ENCODE data around the gene HLA-E. TPM values are rescaled to one million over a fixed set of nuclear protein-coding genes. Genes with fewer than 3 reads are reported as not detected.
A peak's percentile ranks its signal among the peaks of the same experiment; 100 is the strongest.
"Not testable (repeated sequence)": the region's sequence is repeated elsewhere in the genome, so short reads cannot be mapped to it uniquely, and the experiment has no call there.

Gene HLA-E
- total and polyA plus RNA-seq, 2 experiments from 2014 or later = 17.0 to 39.2 TPM

- peaks cover 76% of the 10 kb centered on the region for H3K27me3 ChIP-seq
- DNase-seq (ENCODE audit: low read depth in 1 of 2, low spot score in 1 of 2) = peak; percentile 73 to 87
- H3K27ac ChIP-seq; H3K4me3 ChIP-seq; H3K36me3 ChIP-seq; H3K9me3 ChIP-seq (ENCODE audit: low read depth); H3K4me1 ChIP-seq (ENCODE audit: low read depth): not testable (repeated sequence)
- peak; percentile 68 for TF ChIP-seq CTCF (IDR thresholded peaks at IDR 0.05; ENCODE audit: low read depth, low read length)
Measured at GRCh38 chr6:30481965-30482644, 7.2 kb upstream of the HLA-E start.

- no peak overlapping the region for H3K27ac ChIP-seq
- peak; percentile 66 to 84 for DNase-seq (ENCODE audit: low read depth in 1 of 2, low spot score in 1 of 2)
- no peaks in the 10 kb centered on the region for H3K36me3 ChIP-seq
- peaks cover 73% of the 10 kb centered on the region for H3K27me3 ChIP-seq
- no peak overlapping the region for H3K4me3 ChIP-seq
- no peaks in the 10 kb centered on the region for H3K9me3 ChIP-seq (ENCODE audit: low read depth)
- no peaks in the 10 kb centered on the region for H3K4me1 ChIP-seq (ENCODE audit: low read depth)
- TF ChIP-seq CTCF (IDR thresholded peaks at IDR 0.05; ENCODE audit: low read depth, low read length) = peak; percentile 56
Measured at GRCh38 chr6:30483677-30484279, 5.5 kb upstream of the HLA-E start.

- H3K27ac ChIP-seq = no peak overlapping the region
- H3K27me3 ChIP-seq = peaks cover 58% of the 10 kb centered on the region
- H3K36me3 ChIP-seq = no peaks in the 10 kb centered on the region
- TF ChIP-seq CTCF (IDR thresholded peaks at IDR 0.05; ENCODE audit: low read depth, low read length) = no peak
- peaks cover 2% of the 10 kb centered on the region for H3K4me1 ChIP-seq (ENCODE audit: low read depth)
- H3K9me3 ChIP-seq (ENCODE audit: low read depth) = no peaks in the 10 kb centered on the region
- H3K4me3 ChIP-seq = no peak overlapping the region
- DNase-seq (ENCODE audit: low read depth in 1 of 2, low spot score in 1 of 2) = no peak
Measured at GRCh38 chr6:30485236-30485635, 4.1 kb upstream of the HLA-E start.

DNA sequence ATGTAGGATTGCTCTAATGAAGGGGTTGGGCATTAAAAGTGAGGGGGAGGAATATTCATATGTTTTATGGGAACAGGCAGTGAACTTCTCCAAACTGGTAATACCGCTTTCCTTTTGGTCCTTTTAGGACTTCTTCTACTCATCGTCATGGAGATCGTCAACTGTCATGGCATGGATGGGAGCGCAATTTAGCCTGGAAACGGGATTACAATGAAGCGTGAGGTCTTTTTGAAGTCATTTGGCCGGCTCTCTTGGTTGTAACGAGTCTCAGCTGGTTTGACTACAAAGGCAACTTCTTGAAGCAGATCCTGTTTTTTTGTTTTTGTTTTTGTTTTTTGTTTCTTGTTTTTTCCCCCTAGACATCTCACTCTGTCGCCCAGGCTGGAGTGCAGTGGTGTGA, 1.4 kb upstream of the HLA-E start:
- no peak overlapping the region for H3K27ac ChIP-seq
- peaks cover 4% of the 10 kb centered on the region for H3K4me1 ChIP-seq (ENCODE audit: low read depth)
- no peaks in the 10 kb centered on the region for H3K36me3 ChIP-seq
- no peaks in the 10 kb centered on the region for H3K9me3 ChIP-seq (ENCODE audit: low read depth)
- no peak for DNase-seq (ENCODE audit: low read depth in 1 of 2, low spot score in 1 of 2)
- H3K4me3 ChIP-seq = no peak overlapping the region
- TF ChIP-seq CTCF (IDR thresholded peaks at IDR 0.05; ENCODE audit: low read depth, low read length) = no peak
- H3K27me3 ChIP-seq = peaks cover 34% of the 10 kb centered on the region

DNA sequence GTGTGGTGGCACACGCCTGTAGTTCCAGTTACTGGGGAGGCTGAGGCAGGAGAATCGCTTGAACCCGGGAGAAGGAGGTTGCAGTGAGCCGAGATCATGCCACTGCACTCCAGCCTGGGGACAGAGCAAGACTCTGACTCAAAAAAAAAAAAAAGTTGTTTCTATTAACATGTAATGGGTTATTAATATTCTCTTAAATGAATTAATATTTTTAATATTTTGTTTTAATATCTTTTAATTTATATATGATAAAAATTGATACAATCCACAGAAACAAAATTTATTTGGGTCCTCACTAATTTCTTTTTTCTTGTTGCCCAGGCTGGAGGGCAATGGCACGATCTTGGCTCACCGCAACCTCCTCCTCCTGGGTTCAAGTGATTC, 620 bp upstream of the HLA-E start:
- not testable (repeated sequence) for H3K36me3 ChIP-seq; H3K4me3 ChIP-seq; H3K4me1 ChIP-seq (ENCODE audit: low read depth); H3K27ac ChIP-seq; H3K9me3 ChIP-seq (ENCODE audit: low read depth); DNase-seq (ENCODE audit: low read depth in 1 of 2, low spot score in 1 of 2)
- H3K27me3 ChIP-seq = peaks cover 27% of the 10 kb centered on the region

Data from cardiac muscle cell (in vitro differentiated cells and primary cell).